ENCODE results near the gene CCDC136.

CCDC136 gene

DNA sequence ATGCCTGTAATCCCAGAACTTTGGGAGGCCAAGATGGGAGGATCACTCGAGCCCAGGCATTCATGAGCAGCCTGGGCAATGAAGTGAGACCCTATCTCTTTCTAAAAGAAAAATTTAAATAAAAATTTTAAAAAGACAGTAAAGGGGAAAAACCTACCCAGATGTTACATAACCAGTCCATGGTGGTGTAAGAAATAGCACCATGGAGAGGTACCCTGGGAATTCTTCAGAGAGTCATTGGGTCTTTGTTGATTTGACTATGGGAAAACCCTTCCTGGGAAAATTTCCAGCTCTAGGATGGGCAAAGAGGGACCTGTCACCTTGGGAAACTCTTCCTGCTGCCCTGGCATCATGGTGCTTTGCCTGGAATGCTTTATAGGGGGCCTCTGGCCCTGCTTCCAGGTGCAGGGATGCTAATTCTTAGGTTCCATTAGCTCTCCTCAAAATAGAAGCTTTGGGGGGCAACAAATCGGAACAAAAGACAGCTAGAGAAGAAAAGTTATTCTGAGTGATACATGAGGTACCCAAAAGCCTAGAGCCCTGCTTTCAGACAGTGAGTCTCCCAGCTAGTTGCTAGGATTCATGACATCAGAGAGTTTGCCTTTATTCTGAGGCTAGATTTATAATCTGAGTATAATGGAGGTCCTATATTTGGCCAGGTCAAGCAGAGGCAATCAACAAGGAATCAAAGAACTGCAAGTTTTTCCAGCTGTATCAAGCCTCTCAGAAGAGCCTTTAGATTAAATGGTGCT lies 10.1 kb downstream of the CCDC136 start:
- TF ChIP-seq, protein P1, sequence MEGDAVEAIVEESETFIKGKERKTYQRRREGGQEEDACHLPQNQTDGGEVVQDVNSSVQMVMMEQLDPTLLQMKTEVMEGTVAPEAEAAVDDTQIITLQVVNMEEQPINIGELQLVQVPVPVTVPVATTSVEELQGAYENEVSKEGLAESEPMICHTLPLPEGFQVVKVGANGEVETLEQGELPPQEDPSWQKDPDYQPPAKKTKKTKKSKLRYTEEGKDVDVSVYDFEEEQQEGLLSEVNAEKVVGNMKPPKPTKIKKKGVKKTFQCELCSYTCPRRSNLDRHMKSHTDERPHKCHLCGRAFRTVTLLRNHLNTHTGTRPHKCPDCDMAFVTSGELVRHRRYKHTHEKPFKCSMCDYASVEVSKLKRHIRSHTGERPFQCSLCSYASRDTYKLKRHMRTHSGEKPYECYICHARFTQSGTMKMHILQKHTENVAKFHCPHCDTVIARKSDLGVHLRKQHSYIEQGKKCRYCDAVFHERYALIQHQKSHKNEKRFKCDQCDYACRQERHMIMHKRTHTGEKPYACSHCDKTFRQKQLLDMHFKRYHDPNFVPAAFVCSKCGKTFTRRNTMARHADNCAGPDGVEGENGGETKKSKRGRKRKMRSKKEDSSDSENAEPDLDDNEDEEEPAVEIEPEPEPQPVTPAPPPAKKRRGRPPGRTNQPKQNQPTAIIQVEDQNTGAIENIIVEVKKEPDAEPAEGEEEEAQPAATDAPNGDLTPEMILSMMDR (IDR thresholded peaks at IDR 0.05; ENCODE audit: low read depth, low read length, missing control alignments): no peak
- DNase-seq (ENCODE audit: extremely low read depth, low read depth): no peak
- no peak overlapping the region for H3K4me3 ChIP-seq (replicated peaks; ENCODE audit: low read depth, low read length)

DNA sequence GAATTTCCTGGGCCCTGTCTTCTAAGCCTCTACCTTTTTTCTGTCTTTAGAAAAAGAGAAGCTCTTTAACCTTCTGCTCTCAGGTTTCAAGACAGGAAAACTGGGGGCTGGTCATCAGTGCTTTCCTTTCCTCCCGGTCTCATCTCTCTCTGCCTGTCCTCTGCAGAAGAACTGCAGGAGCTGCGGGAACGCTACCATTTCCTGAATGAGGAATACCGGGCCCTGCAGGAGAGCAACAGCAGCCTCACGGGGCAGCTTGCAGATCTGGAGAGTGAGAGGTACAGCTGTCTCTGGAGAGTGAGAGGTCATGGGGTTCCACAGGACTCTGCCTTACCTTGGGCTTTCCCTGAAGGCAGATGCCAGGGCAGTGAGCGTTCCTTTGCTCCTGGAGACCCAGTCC lies 12.7 kb downstream of the CCDC136 start:
- no peak overlapping the region for H3K4me3 ChIP-seq (replicated peaks; ENCODE audit: low read depth, low read length)
- TF ChIP-seq, protein P1 (IDR thresholded peaks at IDR 0.05; ENCODE audit: low read depth, low read length, missing control alignments): no peak
- no peak for DNase-seq (ENCODE audit: extremely low read depth, low read depth)

DNA sequence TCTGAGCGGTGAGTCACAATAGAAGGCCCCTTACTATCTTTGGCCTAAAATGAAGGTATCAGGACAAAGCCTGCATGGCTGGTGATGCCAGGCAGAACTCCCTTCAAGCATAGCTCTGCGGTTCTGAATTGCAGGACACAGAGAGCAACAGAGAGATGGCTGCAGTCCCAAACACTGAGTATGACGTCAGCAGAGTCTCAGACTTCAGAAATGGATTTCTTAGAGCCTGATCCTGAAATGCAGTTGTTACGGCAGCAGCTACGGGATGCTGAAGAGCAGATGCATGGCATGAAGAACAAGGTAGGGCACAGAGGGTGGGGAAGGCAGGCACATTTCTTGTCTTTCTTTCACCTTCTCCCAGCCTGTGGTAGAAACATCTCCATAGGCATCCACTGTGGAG lies 13.5 kb downstream of the CCDC136 start:
- TF ChIP-seq, protein P1 (IDR thresholded peaks at IDR 0.05; ENCODE audit: low read depth, low read length, missing control alignments): no peak
- DNase-seq (ENCODE audit: extremely low read depth, low read depth): no peak
- no peak overlapping the region for H3K4me3 ChIP-seq (replicated peaks; ENCODE audit: low read depth, low read length)

DNA sequence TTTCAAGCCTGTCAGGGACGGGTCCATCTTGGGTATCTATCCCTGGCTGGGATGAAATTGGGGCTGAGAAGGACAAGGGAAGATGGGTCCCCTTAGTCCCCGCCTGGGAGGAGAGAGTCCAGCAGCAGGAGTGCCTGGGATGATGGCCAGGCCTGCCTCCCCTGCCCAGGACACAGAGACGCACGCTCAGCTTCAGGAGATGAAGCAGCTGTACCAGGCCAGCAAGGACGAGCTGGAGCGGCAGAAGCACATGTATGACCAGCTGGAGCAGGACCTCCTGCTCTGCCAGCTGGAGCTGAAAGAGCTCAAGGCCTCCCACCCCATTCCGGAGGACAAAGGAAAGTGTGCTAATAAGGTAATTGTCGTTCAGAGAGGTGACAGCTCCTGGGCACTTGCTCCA lies 15.4 kb downstream of the CCDC136 start:
- H3K4me3 ChIP-seq (replicated peaks; ENCODE audit: low read depth, low read length): no peak overlapping the region
- TF ChIP-seq, protein P1 (IDR thresholded peaks at IDR 0.05; ENCODE audit: low read depth, low read length, missing control alignments): no peak
- no peak for DNase-seq (ENCODE audit: extremely low read depth, low read depth)

DNA sequence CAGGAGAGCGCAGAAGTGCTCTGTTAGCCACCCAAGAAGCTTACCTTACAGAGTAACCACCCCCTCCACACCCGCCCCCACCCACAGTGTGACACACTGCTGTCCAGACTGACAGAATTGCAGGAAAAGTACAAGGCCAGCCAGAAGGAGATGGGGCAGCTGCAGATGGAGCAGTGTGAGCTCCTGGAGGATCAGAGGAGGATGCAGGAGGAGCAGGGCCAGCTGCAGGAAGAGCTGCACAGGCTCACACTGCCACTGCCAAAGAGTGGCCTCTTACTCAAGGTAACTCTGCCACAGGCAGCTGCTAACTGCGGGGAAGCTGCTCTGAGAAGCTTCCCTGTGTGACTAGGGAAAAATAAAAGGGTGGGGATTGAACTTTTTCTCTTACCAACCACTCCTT lies 17.6 kb downstream of the CCDC136 start:
- DNase-seq (ENCODE audit: extremely low read depth, low read depth): no peak
- H3K4me3 ChIP-seq (replicated peaks; ENCODE audit: low read depth, low read length): no peak overlapping the region
- TF ChIP-seq, protein P1 (IDR thresholded peaks at IDR 0.05; ENCODE audit: low read depth, low read length, missing control alignments): no peak

DNA sequence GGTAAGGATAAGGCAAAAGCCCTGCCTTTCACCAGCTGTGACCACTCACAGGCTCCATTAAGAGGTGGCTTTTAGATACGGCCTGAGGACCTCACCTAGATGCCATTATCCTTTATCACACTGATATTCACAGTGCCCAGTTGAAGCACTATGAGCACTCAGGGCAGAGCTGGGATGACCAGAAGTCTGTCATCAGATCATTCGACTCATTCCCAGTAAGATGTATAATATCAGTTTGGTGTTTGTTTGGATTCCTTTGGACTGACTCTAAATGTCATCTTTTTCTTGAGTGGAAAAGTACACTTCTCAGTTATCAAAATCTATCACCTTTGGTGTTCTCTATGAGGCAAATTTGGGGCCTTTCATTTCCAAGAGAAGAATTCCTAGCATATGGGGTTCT lies 18.7 kb downstream of the CCDC136 start:
- TF ChIP-seq, protein P1 (IDR thresholded peaks at IDR 0.05; ENCODE audit: low read depth, low read length, missing control alignments): no peak
- no peak for DNase-seq (ENCODE audit: extremely low read depth, low read depth)
- no peak overlapping the region for H3K4me3 ChIP-seq (replicated peaks; ENCODE audit: low read depth, low read length)

DNA sequence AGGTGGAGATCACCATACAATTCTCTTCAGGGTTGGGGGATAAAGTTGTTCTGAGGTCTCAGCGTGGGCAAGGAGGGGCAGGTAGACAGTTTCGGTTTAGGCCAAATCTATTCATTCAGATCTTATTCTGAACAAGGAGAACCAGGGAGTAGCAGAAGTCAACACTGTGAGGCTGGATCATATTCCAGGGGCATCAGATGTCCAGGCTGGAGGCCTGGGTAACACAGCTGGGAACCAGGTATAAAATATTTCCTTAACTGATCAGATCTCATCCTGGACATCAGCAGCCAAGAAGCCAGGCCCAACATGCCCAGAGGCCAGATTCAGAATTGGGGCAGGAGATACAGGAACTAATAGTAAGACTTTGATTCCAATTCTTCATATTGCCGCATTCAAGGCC lies 19.2 kb downstream of the CCDC136 start:
- no peak for DNase-seq (ENCODE audit: extremely low read depth, low read depth)
- TF ChIP-seq, protein P1 (IDR thresholded peaks at IDR 0.05; ENCODE audit: low read depth, low read length, missing control alignments): no peak
- H3K4me3 ChIP-seq (replicated peaks; ENCODE audit: low read depth, low read length): no peak overlapping the region

Data from HFF-Myc (cell line).